ENCODE data around the gene MTA2.

MTA2 gene

GRCh38 chr11:62605467-62605866 lies 3.8 kb upstream of the MTA2 start:
- Histone ChIP-seq H3K36me3 (peaks cover 21 to 65% (median 51%) of the 10 kb centered on the region in 3 donors), H3K4me3 (no peak overlapping the region), H3K27me3 (no peaks in the 10 kb centered on the region), H3K4me1 (peaks cover 0 to 25% (median 13%) of the 10 kb centered on the region in 4 donors), H3K9me3 (no peaks in the 10 kb centered on the region), H3K27ac (no peak overlapping the region)
- intact Hi-C loops (cut with DNase I; ENCODE audit: low total_unique reads) = no loop called here
- TF ChIP-seq, protein P1, sequence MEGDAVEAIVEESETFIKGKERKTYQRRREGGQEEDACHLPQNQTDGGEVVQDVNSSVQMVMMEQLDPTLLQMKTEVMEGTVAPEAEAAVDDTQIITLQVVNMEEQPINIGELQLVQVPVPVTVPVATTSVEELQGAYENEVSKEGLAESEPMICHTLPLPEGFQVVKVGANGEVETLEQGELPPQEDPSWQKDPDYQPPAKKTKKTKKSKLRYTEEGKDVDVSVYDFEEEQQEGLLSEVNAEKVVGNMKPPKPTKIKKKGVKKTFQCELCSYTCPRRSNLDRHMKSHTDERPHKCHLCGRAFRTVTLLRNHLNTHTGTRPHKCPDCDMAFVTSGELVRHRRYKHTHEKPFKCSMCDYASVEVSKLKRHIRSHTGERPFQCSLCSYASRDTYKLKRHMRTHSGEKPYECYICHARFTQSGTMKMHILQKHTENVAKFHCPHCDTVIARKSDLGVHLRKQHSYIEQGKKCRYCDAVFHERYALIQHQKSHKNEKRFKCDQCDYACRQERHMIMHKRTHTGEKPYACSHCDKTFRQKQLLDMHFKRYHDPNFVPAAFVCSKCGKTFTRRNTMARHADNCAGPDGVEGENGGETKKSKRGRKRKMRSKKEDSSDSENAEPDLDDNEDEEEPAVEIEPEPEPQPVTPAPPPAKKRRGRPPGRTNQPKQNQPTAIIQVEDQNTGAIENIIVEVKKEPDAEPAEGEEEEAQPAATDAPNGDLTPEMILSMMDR (IDR thresholded peaks at IDR 0.05) = no peak
- no peak for DNase-seq

GRCh38 chr11:62604460-62605120 lies 2.9 kb upstream of the MTA2 start:
- intact Hi-C loops (cut with DNase I; ENCODE audit: low total_unique reads) = no loop called here
- H3K27me3 ChIP-seq = no peaks in the 10 kb centered on the region
- peaks cover 5 to 28% (median 20%) of the 10 kb centered on the region in 4 donors for H3K4me1 ChIP-seq
- TF ChIP-seq, protein P1 (IDR thresholded peaks at IDR 0.05) = no peak
- H3K36me3 ChIP-seq = peaks cover 21 to 58% (median 42%) of the 10 kb centered on the region in 3 donors
- no peak overlapping the region for H3K4me3 ChIP-seq
- peak overlapping the region; percentile 12 to 99 for H3K27ac ChIP-seq
- DNase-seq = no peak
- H3K9me3 ChIP-seq = no peaks in the 10 kb centered on the region

DNA sequence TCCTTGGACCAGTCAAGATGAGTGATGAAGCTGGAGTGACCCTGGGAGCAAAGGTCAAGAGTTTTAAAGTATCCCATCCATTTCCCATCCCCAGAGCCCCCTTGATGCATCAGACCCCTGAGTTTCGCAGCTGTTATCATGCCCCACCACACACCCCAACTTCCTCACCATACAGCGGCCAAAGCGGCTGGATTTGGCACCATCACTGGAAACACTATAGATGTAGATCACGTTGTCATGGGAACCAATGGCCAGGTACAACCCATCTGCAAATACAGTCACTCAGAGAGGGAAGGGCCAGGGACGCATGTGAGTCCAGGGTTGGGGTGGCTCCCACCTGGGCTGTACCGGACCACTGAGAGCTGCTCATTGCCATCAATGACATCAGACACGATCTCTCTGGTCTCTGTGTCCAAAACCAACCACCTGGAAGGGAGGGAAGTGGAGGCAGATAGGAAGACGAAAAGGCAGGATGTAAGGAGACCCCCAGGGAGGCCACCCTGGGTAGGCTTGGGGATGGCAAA lies 2.2 kb upstream of the MTA2 start:
- TF ChIP-seq, protein P1 (IDR thresholded peaks at IDR 0.05) = no peak
- Histone ChIP-seq H3K4me1 (peaks cover 7 to 35% (median 27%) of the 10 kb centered on the region in 4 donors), H3K36me3 (peaks cover 20 to 51% (median 35%) of the 10 kb centered on the region in 3 donors), H3K4me3 (no peak overlapping the region), H3K9me3 (no peaks in the 10 kb centered on the region), H3K27me3 (no peaks in the 10 kb centered on the region), H3K27ac (peak overlapping the region; percentile 98 to 99)
- intact Hi-C loops (cut with DNase I; ENCODE audit: low total_unique reads) = no loop called here
- DNase-seq = no peak

- Histone ChIP-seq H3K36me3 (peaks cover 17 to 51% (median 32%) of the 10 kb centered on the region in 3 donors), H3K27me3 (no peaks in the 10 kb centered on the region), H3K9me3 (no peaks in the 10 kb centered on the region), H3K4me3 (peak overlapping the region; percentile 96 to 99), H3K27ac (peak overlapping the region; percentile 98 to 99), H3K4me1 (peaks cover 7 to 43% (median 31%) of the 10 kb centered on the region in 4 donors)
- peak in 1 of 2 donors; percentile 84 for DNase-seq
- TF ChIP-seq, protein P1 (IDR thresholded peaks at IDR 0.05) = peak in 1 of 2 experiments; percentile 0
- intact Hi-C loops (cut with DNase I; ENCODE audit: low total_unique reads) = no loop called here
Measured at GRCh38 chr11:62603072-62603408, 1.4 kb upstream of the MTA2 start.

- DNase-seq = peak; percentile 86 to 89
- intact Hi-C loops (cut with DNase I; ENCODE audit: low total_unique reads) = no loop called here
- peaks cover 7 to 43% (median 31%) of the 10 kb centered on the region in 4 donors for H3K4me1 ChIP-seq
Measured at GRCh38 chr11:62602141-62603071, 741 bp upstream of the MTA2 start.

More at GRCh38 chr11:62602141-62603071, 741 bp upstream of the MTA2 start:
- Histone ChIP-seq H3K4me3 (peak overlapping the region; percentile 96 to 99), H3K27ac (peak overlapping the region; percentile 98 to 99), H3K36me3 (peaks cover 22 to 51% (median 33%) of the 10 kb centered on the region in 3 donors), H3K27me3 (no peaks in the 10 kb centered on the region), H3K9me3 (no peaks in the 10 kb centered on the region)
- TF ChIP-seq, protein P1 (IDR thresholded peaks at IDR 0.05) = peak in 1 of 2 experiments; percentile 17
